HepG2 (cell line): Measurements from ENCODE around the gene IRAK1BP1. TPM values are rescaled to one million over a fixed set of nuclear protein-coding genes. Genes with fewer than 3 reads are reported as not detected.

Source experiments
- AGO2 ChIP-seq: fragments of 200-400 bp; formaldehyde crosslinking; optimal IDR thresholded peaks from 2 replicates; pipeline ENCODE3; 2017; ENCODE audit warnings: mild to moderate bottlenecking, low read depth, low read length, moderate library complexity
- ARNTL ChIP-seq: sonication (generic); formaldehyde crosslinking; IDR thresholded peaks from 2 replicates; pipeline ENCODE4 v1.4.0; 2020; ENCODE audit warnings: mild to moderate bottlenecking, missing genetic modification reagents
- ELF4 ChIP-seq: sonication (generic); formaldehyde crosslinking; IDR thresholded peaks from 2 replicates; pipeline ENCODE4 v1.5.0; 2020; ENCODE audit warnings: missing genetic modification reagents, mild to moderate bottlenecking, moderate library complexity, borderline replicate concordance
- FOXP1 ChIP-seq, 2 experiments: fragments of 450-650 bp in 1 of 2; IDR thresholded peaks; 2 replicates each; pipeline ENCODE4 v1.6.1; 2017 to 2018; ENCODE audit warnings: antibody characterized with exemption in 1 of 2
- HNRNPUL1 ChIP-seq: fragments of 200-400 bp; formaldehyde crosslinking; IDR thresholded peaks from 2 replicates; pipeline ENCODE4 v1.6.1; 2017; ENCODE audit warnings: low read depth, mild to moderate bottlenecking, low read length, moderate library complexity
- IKZF1 ChIP-seq: fragments of 450-650 bp; IDR thresholded peaks from 2 replicates; pipeline ENCODE4 v1.7.1; 2016
- KMT2A ChIP-seq: sonication (generic); formaldehyde crosslinking; IDR thresholded peaks from 2 replicates; pipeline ENCODE4 v1.4.0; 2020; ENCODE audit warnings: missing genetic modification reagents
- MBD4 ChIP-seq: IDR thresholded peaks from 2 replicates; pipeline ENCODE4 v1.6.1; 2012; ENCODE audit warnings: low read length, inconsistent platforms, borderline replicate concordance
- NR2C2 ChIP-seq: sonication (generic); formaldehyde crosslinking; IDR thresholded peaks from 2 replicates; pipeline ENCODE4 v1.4.0; 2020; ENCODE audit warnings: missing genetic modification reagents, mild to moderate bottlenecking, moderate library complexity, borderline replicate concordance
- PATZ1 ChIP-seq: sonication (generic); formaldehyde crosslinking; IDR thresholded peaks from 2 replicates; pipeline ENCODE4 v1.4.0; 2020; ENCODE audit warnings: missing genetic modification reagents
- SCMH1 ChIP-seq: sonication (generic); formaldehyde crosslinking; IDR thresholded peaks from 2 replicates; pipeline ENCODE4 v1.9.0; 2021; ENCODE audit warnings: missing genetic modification reagents, mild to moderate bottlenecking, borderline replicate concordance
- STAT5B ChIP-seq: sonication (generic); formaldehyde crosslinking; IDR thresholded peaks from 2 replicates; pipeline ENCODE4 v1.4.0; 2020; ENCODE audit warnings: missing genetic modification reagents
- TEAD3 ChIP-seq: optimal IDR thresholded peaks from 2 replicates; pipeline ENCODE3; 2016; ENCODE audit warnings: borderline replicate concordance
- ZBTB39 ChIP-seq: sonication (generic); formaldehyde crosslinking; IDR thresholded peaks from 2 replicates; pipeline ENCODE4 v1.5.0; 2020; ENCODE audit warnings: missing genetic modification reagents
- ZFX ChIP-seq: sonication (generic); formaldehyde crosslinking; IDR thresholded peaks from 2 replicates; pipeline ENCODE4 v1.4.0; 2020; ENCODE audit warnings: mild to moderate bottlenecking, low read depth, missing genetic modification reagents, moderate library complexity
- ZNF275 ChIP-seq: sonication (generic); formaldehyde crosslinking; IDR thresholded peaks from 2 replicates; pipeline ENCODE4 v1.8.0; 2022; ENCODE audit warnings: missing genetic modification reagents, mild to moderate bottlenecking, inconsistent platforms, borderline replicate concordance
- ZNF543 ChIP-seq: sonication (generic); formaldehyde crosslinking; IDR thresholded peaks from 2 replicates; pipeline ENCODE4 v1.4.0; 2020; ENCODE audit warnings: mild to moderate bottlenecking, missing genetic modification reagents
- ZNF678 ChIP-seq: sonication (generic); formaldehyde crosslinking; IDR thresholded peaks from 2 replicates; pipeline ENCODE4 v1.4.0; 2020; ENCODE audit warnings: mild to moderate bottlenecking, missing genetic modification reagents
- ZNF710 ChIP-seq: sonication (generic); formaldehyde crosslinking; IDR thresholded peaks from 2 replicates; pipeline ENCODE4 v1.5.0; 2020; ENCODE audit warnings: mild to moderate bottlenecking, missing genetic modification reagents, borderline replicate concordance
- ZNF746 ChIP-seq: sonication (generic); formaldehyde crosslinking; IDR thresholded peaks from 2 replicates; pipeline ENCODE4 v1.8.0; 2022; ENCODE audit warnings: mild to moderate bottlenecking, missing genetic modification reagents
- polyA plus RNA-seq, 8 experiments: library from polyadenylated mRNA; depleted of rRNA in 3 of 8; stranded (reverse) in 7 of 8; unstranded in 1 of 8; fragments of >200 nt; fragmentation: Illumina TruSeq in 4 of 8; extraction: Trizol in 4 of 8; gene quantifications; 2 replicates each; pipeline versions ENCODE4 v1.2.1 to v1.2.3, GENCODE V29; 2011 to 2016; ENCODE audit warnings: low read depth in 4 of 8, missing spikeins in 1 of 8, mixed read lengths in 1 of 8; ENCODE audit not compliant: insufficient read depth in 1 of 8
- total RNA-seq, 5 experiments: library from RNA; depleted of rRNA; stranded (reverse); fragments of >200 nt; fragmentation: Illumina TruSeq; extraction: Trizol; gene quantifications; 2 replicates each; pipeline ENCODE4 v1.2.3, GENCODE V29; 2016; ENCODE audit warnings: low read depth in 1 of 5

The IRAK1BP1 gene
- total and polyA plus RNA-seq, 2 of the 13 experiments (the other 11 are each of a cell fraction or from before 2014, with no cell fraction given), result 0.86 to 1.5 TPM

- TF ChIP-seq ARNTL, result no peak
- no peak for TF ChIP-seq ZNF710 (CRISPR knock-in tag)
- no peak for TF ChIP-seq SCMH1 (CRISPR knock-in tag)
- no peak; the same call in 1 of the 2 replicates for TF ChIP-seq ZNF275 (CRISPR knock-in tag)
- peak; percentile 91 for TF ChIP-seq ZFX
- no peak for TF ChIP-seq ELF4 (CRISPR knock-in tag)
- TF ChIP-seq ZBTB39 (CRISPR knock-in tag), result no peak
- TF ChIP-seq FOXP1 (IDR thresholded peaks at IDR 0.05), result no peak
- TF ChIP-seq FOXP1 (CRISPR knock-in tag; IDR thresholded peaks at IDR 0.05), result no peak
- TF ChIP-seq MBD4, result no peak
- peak; percentile 63 for TF ChIP-seq TEAD3 (CRISPR knock-in tag)
- TF ChIP-seq STAT5B (CRISPR knock-in tag), result no peak
- no peak for TF ChIP-seq HNRNPUL1
- no peak for TF ChIP-seq ZNF746 (CRISPR knock-in tag)
- no peak for TF ChIP-seq IKZF1
- TF ChIP-seq KMT2A (CRISPR knock-in tag), result peak; percentile 84; the same call in 1 of the 2 replicates
- no peak for TF ChIP-seq AGO2
- no peak for TF ChIP-seq NR2C2
- peak; percentile 54 for TF ChIP-seq PATZ1 (CRISPR knock-in tag)
- no peak for TF ChIP-seq ZNF543 (CRISPR knock-in tag)
- no peak for TF ChIP-seq ZNF678 (CRISPR knock-in tag)
Observed at GRCh38 chr6:78867370-78868040, at the start of gene IRAK1BP1 (continued).
